ENCODE data around the gene RADIL. TPM values are rescaled to one million over a fixed set of nuclear protein-coding genes. Genes with fewer than 3 reads are reported as not detected.

The RADIL gene
- total and polyA plus RNA-seq, 2 of the 13 experiments (the other 11 are each of a cell fraction or from before 2014, with no cell fraction given) = 0.05 to 0.09 TPM

DNA sequence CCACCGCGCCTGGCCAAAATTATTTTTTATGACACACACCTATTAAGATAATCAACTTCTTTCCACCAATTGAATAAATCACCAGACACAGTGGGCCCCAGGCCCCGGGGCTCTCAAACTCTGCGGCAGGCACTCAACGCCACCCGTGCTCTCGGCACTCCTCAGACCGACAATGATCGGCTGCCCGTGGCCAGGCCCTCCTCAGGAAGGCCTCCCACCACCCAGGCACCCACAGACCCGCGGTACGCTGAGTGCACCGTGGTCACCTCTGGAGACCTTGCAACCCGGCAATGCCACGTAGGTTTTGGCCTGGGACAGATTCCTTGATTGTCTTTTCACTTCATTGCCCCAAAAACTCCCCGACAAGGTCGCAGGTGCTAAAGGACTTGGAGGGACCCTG lies 6.9 kb downstream of the RADIL start:
- DNase-seq (ENCODE audit: low spot score) = no peak
- Histone ChIP-seq H3K9me3 (ENCODE audit: low read length) (no peaks in the 10 kb centered on the region), H2AFZ (ENCODE audit: low read length) (no peak overlapping the region), H3K4me1 (ENCODE audit: insufficient read depth, low read length) (peaks cover 15% of the 10 kb centered on the region), H3K79me2 (ENCODE audit: insufficient read depth, low read length) (no peaks in the 10 kb centered on the region), H3K36me3 (replicated peaks in 1 of 2; ENCODE audit: control insufficient read depth in 1 of 2, insufficient read depth in 2 of 2, low read length in 2 of 2) (no peaks in the 10 kb centered on the region), H3K4me3 (replicated peaks in 1 of 3; ENCODE audit: insufficient read depth in 1 of 3, low read depth in 2 of 3, low read length in 3 of 3) (no peak overlapping the region), H3K9ac (ENCODE audit: insufficient read depth, low read depth, low read length) (no peak overlapping the region), H3K27me3 (ENCODE audit: control insufficient read depth in 1 of 2, insufficient read depth in 2 of 2, low read length in 2 of 2) (peaks cover 8 to 50% of the 10 kb centered on the region in 2 experiments), H4K20me1 (ENCODE audit: insufficient read depth, low read length) (no peaks in the 10 kb centered on the region), H3K27ac (ENCODE audit: extremely low read length, insufficient read depth, low read length) (no peak overlapping the region), H3K4me2 (ENCODE audit: low read depth, low read length) (no peak overlapping the region)
- TF ChIP-seq MTF2 (CRISPR knock-in tag; IDR thresholded peaks at IDR 0.05; ENCODE audit: borderline replicate concordance) = no peak
- no peak for ATAC-seq
- intact Hi-C loops (cut with micrococcal nuclease; ENCODE audit: unreplicated experiment) = no loop called here
- no peak for FAIRE-seq
- 73% methylated on average over 15 of the region's 18 CpGs for WGBS (ENCODE audit: low lambda C conversion rate)
- POLR2A ChIA-PET = no interaction called here
- in situ Hi-C loops (cut with HindIII; ENCODE audit: extremely low pct_ligation_motif_present, low pct_unique_long_range_greater_than_20kb) = no loop called here
- no TSS peak for BruUV-seq (replicated peaks)
- CTCF ChIA-PET (ENCODE audit: low intra/inter-chr PET ratio, low total read pairs) = no interaction called here

- ChIA-PET CTCF (ENCODE audit: low intra/inter-chr PET ratio, low total read pairs) (no interaction called here), POLR2A (no interaction called here)
- Histone ChIP-seq H3K4me2 (ENCODE audit: low read depth, low read length) (no peak overlapping the region), H2AFZ (ENCODE audit: low read length) (no peak overlapping the region), H3K27me3 (ENCODE audit: control insufficient read depth in 1 of 2, insufficient read depth in 2 of 2, low read length in 2 of 2) (peaks cover 8 to 51% of the 10 kb centered on the region in 2 experiments), H3K36me3 (replicated peaks in 1 of 2; ENCODE audit: control insufficient read depth in 1 of 2, insufficient read depth in 2 of 2, low read length in 2 of 2) (no peaks in the 10 kb centered on the region), H3K27ac (ENCODE audit: extremely low read length, insufficient read depth, low read length) (no peak overlapping the region), H3K4me3 (replicated peaks in 1 of 3; ENCODE audit: insufficient read depth in 1 of 3, low read depth in 2 of 3, low read length in 3 of 3) (no peak overlapping the region), H4K20me1 (ENCODE audit: insufficient read depth, low read length) (no peaks in the 10 kb centered on the region), H3K9me3 (ENCODE audit: low read length) (no peaks in the 10 kb centered on the region), H3K9ac (ENCODE audit: insufficient read depth, low read depth, low read length) (no peak overlapping the region), H3K79me2 (ENCODE audit: insufficient read depth, low read length) (no peaks in the 10 kb centered on the region), H3K4me1 (ENCODE audit: insufficient read depth, low read length) (peaks cover 13% of the 10 kb centered on the region)
- no TSS peak for BruUV-seq (replicated peaks)
- in situ Hi-C loops (cut with HindIII; ENCODE audit: extremely low pct_ligation_motif_present, low pct_unique_long_range_greater_than_20kb) = no loop called here
- intact Hi-C loops (cut with micrococcal nuclease; ENCODE audit: unreplicated experiment) = no loop called here
- ATAC-seq = no peak
- FAIRE-seq = no peak
- 33% methylated on average over 8 of the region's 15 CpGs for WGBS (ENCODE audit: low lambda C conversion rate)
- no peak for DNase-seq (ENCODE audit: low spot score)
- TF ChIP-seq STAT5B (CRISPR knock-in tag; IDR thresholded peaks at IDR 0.05) (no peak), ZNF570 (CRISPR knock-in tag; IDR thresholded peaks at IDR 0.05; ENCODE audit: borderline replicate concordance) (no peak), ARHGAP35 (CRISPR knock-in tag; IDR thresholded peaks at IDR 0.05; ENCODE audit: borderline replicate concordance) (no peak), ZBTB38 (CRISPR knock-in tag; IDR thresholded peaks at IDR 0.05) (no peak), MTA3 (CRISPR knock-in tag; IDR thresholded peaks at IDR 0.05) (no peak), KLF13 (CRISPR knock-in tag; IDR thresholded peaks at IDR 0.05) (no peak), ZSCAN12 (CRISPR knock-in tag; IDR thresholded peaks at IDR 0.05) (no peak), THRA (CRISPR knock-in tag; IDR thresholded peaks at IDR 0.05; ENCODE audit: borderline replicate concordance) (no peak), KLF6 (CRISPR knock-in tag; IDR thresholded peaks at IDR 0.05) (no peak), TBX2 (CRISPR knock-in tag; IDR thresholded peaks at IDR 0.05; ENCODE audit: borderline replicate concordance) (no peak), MLLT10 (CRISPR knock-in tag; IDR thresholded peaks at IDR 0.05) (no peak), RFX3 (CRISPR knock-in tag; IDR thresholded peaks at IDR 0.05) (no peak), ZNF503 (CRISPR knock-in tag; IDR thresholded peaks at IDR 0.05) (no peak), SP1 (IDR thresholded peaks at IDR 0.05) (no peak), SP1 (CRISPR knock-in tag; IDR thresholded peaks at IDR 0.05) (no peak), ZNF891 (CRISPR knock-in tag; IDR thresholded peaks at IDR 0.05) (no peak)
Observed at GRCh38 chr7:4875391-4875790, 8.1 kb downstream of the RADIL start.
